Astrocyte (in vitro differentiated cells and primary cell): Measurements from ENCODE around the gene SPON1.

ENCODE experiments used
- CTCF ChIP-seq: IDR thresholded peaks from 2 replicates; pipeline ENCODE4 v1.5.1; 2011; ENCODE audit warnings: low read depth, mild to moderate bottlenecking, inconsistent platforms, low read length, moderate library complexity; ENCODE audit not compliant: insufficient read depth
- EZH2 ChIP-seq: IDR thresholded peaks from 2 replicates; pipeline ENCODE4 v1.6.1; 2012; ENCODE audit warnings: mild to moderate bottlenecking, low read length, inconsistent platforms; ENCODE audit not compliant: insufficient read depth

GRCh38 chr11:14259878-14260277, 297.4 kb downstream of the SPON1 start:
- no peak for TF ChIP-seq CTCF
- TF ChIP-seq EZH2 = no peak
